Breast epithelium (tissue), 3 donors: Measurements from ENCODE around the gene SUPT6H.
A peak's percentile ranks its signal among the peaks of the same experiment; 100 is the strongest.

ENCODE experiments used
- POLR2A ChIP-seq: fragments of 450-650 bp; IDR thresholded peaks from one replicate; pipeline ENCODE4 v1.6.1; 2016; ENCODE audit warnings: antibody characterized with exemption, mild to moderate bottlenecking, moderate library complexity
- TF ChIP-seq, protein P1 (sequence below), 3 donors: fragments of 450-650 bp; IDR thresholded peaks; one replicate each; pipeline ENCODE4 v1.5.1; 2016 to 2017; ENCODE audit warnings: antibody characterized with exemption in 3 of 3, mild to moderate bottlenecking in 3 of 3, moderate library complexity in 3 of 3

DNA sequence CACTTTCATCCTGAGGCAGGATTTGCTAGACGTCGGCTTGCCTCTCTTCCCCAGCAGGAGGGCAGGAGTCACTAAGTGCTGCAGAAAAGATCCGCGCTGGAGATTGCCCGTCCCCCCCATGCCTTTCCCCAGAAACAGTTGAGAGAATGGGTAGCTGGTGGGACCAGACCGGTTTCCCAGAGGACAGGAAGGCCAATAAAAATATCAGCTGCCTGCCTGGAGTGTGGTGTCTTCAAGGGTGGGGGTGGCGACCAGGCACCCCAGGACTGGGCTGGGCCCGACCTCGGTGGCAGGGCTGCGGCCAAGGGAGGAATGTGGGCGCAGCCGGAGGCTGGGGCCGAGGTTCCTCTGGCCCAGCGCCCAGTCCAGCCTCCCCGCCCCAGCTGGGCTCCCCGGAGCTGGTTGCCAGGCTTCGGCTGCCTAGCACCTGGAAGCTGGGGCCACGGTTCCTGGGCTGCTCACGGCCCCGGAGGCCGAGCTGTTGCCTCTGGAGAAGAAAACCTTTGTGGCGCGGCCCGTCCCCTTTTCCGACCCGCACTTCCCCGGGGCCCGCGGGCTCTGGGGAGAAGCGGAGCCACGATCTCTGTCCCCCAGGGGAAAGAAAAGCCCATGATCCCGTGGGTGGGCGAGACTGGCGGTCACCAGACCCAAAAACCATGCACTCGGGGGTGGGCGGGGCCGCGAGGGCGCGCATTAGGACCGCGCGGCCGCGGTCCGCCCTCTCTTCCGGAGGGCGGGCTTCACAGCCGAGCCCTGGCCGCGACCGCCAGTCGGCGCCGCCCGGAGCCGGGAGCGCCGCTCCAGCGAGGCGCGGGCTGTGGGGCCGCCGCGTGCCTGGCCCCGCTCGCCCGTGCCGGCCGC lies 81.5 kb downstream of the SUPT6H start, which contains the start of gene TRAF4:
- TF ChIP-seq, protein P1, sequence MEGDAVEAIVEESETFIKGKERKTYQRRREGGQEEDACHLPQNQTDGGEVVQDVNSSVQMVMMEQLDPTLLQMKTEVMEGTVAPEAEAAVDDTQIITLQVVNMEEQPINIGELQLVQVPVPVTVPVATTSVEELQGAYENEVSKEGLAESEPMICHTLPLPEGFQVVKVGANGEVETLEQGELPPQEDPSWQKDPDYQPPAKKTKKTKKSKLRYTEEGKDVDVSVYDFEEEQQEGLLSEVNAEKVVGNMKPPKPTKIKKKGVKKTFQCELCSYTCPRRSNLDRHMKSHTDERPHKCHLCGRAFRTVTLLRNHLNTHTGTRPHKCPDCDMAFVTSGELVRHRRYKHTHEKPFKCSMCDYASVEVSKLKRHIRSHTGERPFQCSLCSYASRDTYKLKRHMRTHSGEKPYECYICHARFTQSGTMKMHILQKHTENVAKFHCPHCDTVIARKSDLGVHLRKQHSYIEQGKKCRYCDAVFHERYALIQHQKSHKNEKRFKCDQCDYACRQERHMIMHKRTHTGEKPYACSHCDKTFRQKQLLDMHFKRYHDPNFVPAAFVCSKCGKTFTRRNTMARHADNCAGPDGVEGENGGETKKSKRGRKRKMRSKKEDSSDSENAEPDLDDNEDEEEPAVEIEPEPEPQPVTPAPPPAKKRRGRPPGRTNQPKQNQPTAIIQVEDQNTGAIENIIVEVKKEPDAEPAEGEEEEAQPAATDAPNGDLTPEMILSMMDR (IDR thresholded peaks at IDR 0.05) = peak in 2 of 3 donors; percentile 25 to 41
- TF ChIP-seq POLR2A = peak; percentile 44
